Right atrium auricular region (tissue), 2 donors: ENCODE results near the gene IL31RA. TPM values are rescaled to one million over a fixed set of nuclear protein-coding genes. Genes with fewer than 3 reads are reported as not detected.

Experiments
- DNase-seq: peaks from one replicate; pipeline ENCODE4 v3.0.0-alpha.2; 2019; ENCODE audit warnings: low spot score
- H3K27ac ChIP-seq, 2 donors: fragments of 200-600 bp; sonication (generic); 1 replicate in 1 of 2; 2 replicates in 1 of 2; pipeline ENCODE4 v1.5.1; 2016 to 2019
- H3K27me3 ChIP-seq, 2 donors: fragments of 200-600 bp; sonication (generic); one replicate each; pipeline versions ENCODE4 v1.5.1 to v1.6.0; 2017 to 2019
- H3K36me3 ChIP-seq: fragments of 200-600 bp; sonication (generic); one replicate; pipeline ENCODE4 v1.5.1; 2016
- H3K4me1 ChIP-seq, 2 donors: fragments of 200-600 bp; sonication (generic); one replicate each; pipeline versions ENCODE4 v1.5.1 to v1.6.0; 2017 to 2019
- H3K4me3 ChIP-seq, 2 donors: fragments of 200-600 bp; sonication (generic); 1 replicate in 1 of 2; 2 replicates in 1 of 2; pipeline ENCODE4 v1.5.1; 2017 to 2019; ENCODE audit warnings: mild to moderate bottlenecking in 1 of 2, moderate library complexity in 1 of 2
- H3K9me3 ChIP-seq, 2 donors: fragments of 200-600 bp; sonication (generic); one replicate each; pipeline ENCODE4 v1.5.1; 2019
- CTCF ChIP-seq, 2 donors: fragments of 200-600 bp; sonication (generic); IDR thresholded peaks; one replicate each; pipeline ENCODE4 v1.5.1; 2019; ENCODE audit warnings: antibody characterized with exemption in 2 of 2
- total RNA-seq, 2 donors: library from RNA; depleted of rRNA; stranded (reverse); fragments of >200 nt; gene quantifications; one replicate each; pipeline ENCODE4 v1.1.0, GENCODE V29; 2016

Gene IL31RA
- total RNA-seq, 2 donors from 2014 or later: 0.16 TPM; not detected in 1

DNA sequence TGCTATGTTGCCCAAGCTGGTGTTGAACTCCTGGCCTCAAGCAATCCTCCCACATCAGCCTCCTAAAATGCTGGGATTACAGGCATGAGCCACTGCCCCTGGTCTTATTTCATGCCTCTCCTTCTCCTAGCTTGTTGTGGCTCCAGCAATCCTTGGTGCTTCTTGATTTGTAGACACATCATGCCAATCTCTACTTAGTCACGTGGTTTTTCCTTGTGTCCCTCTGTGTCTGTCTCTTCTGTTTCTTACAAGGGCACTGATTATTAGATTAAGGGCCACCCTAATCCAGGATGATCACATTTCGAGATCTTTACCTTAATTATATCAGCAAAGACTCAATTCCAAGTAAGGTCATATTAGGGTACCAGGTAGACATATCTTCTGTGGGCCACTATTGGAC lies 9.2 kb upstream of the IL31RA start:
- H3K27ac ChIP-seq: no peak overlapping the region
- H3K4me3 ChIP-seq: no peak overlapping the region
- no peak for TF ChIP-seq CTCF (IDR thresholded peaks at IDR 0.05)
- no peaks in the 10 kb centered on the region for H3K4me1 ChIP-seq
- no peak for DNase-seq
- H3K36me3 ChIP-seq: no peaks in the 10 kb centered on the region
- H3K27me3 ChIP-seq: no peaks in the 10 kb centered on the region
- peaks cover 0 to 4% of the 10 kb centered on the region in 2 donors for H3K9me3 ChIP-seq

- no peak for TF ChIP-seq CTCF (IDR thresholded peaks at IDR 0.05)
- H3K4me3 ChIP-seq: no peak overlapping the region
- H3K36me3 ChIP-seq: no peaks in the 10 kb centered on the region
- H3K9me3 ChIP-seq: peaks cover 0 to 4% of the 10 kb centered on the region in 2 donors
- no peak overlapping the region for H3K27ac ChIP-seq
- DNase-seq: no peak
- no peaks in the 10 kb centered on the region for H3K27me3 ChIP-seq
- no peaks in the 10 kb centered on the region for H3K4me1 ChIP-seq
These were observed 3.3 kb upstream of the IL31RA start for GRCh38 chr5:55847837-55848236.

DNA sequence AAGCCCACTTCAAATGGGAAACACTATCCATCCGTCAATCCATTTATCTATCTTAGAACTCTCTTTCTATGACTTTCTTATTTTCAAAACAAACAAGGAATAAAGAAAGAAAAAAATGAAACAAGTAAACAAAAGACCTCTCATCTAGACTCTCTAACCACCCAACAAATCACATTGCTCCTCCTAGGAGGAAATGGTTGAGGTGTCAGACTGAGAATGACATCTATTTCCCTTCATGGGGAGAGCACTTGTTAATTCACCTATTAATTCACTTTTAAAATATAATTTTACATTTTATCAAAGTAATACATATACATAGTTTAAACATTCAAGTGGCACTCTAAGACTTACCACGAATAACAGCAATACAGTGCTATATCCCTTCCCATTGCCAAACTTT lies 2.4 kb upstream of the IL31RA start:
- Histone ChIP-seq H3K4me3 (no peak overlapping the region), H3K9me3 (peaks cover 0 to 4% of the 10 kb centered on the region in 2 donors), H3K27me3 (no peaks in the 10 kb centered on the region), H3K27ac (no peak overlapping the region), H3K36me3 (no peaks in the 10 kb centered on the region), H3K4me1 (no peaks in the 10 kb centered on the region)
- no peak for TF ChIP-seq CTCF (IDR thresholded peaks at IDR 0.05)
- DNase-seq: no peak

DNA sequence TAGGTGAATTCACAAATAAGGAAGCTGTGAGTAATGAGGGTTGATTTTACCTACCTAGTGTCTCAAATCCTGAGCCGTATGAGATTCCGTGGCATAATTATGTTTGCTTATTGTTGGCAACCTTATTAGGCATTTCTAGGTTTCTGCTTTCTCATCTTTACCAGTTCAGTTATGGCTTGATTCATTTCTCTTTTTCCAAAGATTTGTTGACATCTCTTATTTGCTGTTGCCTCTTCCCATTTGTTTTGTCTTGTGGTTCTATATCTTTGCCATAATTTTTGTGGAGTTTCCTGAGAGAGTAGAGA lies 470 bp downstream of the IL31RA start:
- no peak for TF ChIP-seq CTCF (IDR thresholded peaks at IDR 0.05)
- H3K9me3 ChIP-seq: no peaks in the 10 kb centered on the region
- no peak for DNase-seq
- H3K36me3 ChIP-seq: no peaks in the 10 kb centered on the region
- no peaks in the 10 kb centered on the region for H3K27me3 ChIP-seq
- H3K4me1 ChIP-seq: no peaks in the 10 kb centered on the region
- H3K4me3 ChIP-seq: no peak overlapping the region
- no peak overlapping the region for H3K27ac ChIP-seq

DNA sequence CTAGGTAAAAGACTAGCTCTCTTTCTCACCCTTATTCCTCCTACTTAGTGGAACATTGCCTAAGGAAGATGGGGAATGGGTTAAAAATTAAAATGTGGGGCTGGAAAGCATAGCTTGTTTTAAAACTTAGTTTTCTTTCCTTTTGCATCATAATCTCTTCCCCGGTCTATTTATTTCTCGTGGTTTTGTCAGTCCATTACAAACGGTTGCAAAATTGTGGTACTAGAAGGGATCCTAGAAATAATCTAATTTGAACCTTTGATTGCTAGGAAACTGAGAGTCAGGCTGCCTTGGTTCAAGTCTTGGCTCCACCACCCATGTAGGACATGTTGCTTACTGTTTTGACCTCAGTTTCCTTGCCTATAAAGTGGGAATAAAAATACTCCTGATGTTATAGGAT lies 1.3 kb downstream of the IL31RA start:
- Histone ChIP-seq H3K27me3 (no peaks in the 10 kb centered on the region), H3K9me3 (no peaks in the 10 kb centered on the region), H3K4me3 (no peak overlapping the region), H3K27ac (no peak overlapping the region), H3K4me1 (no peaks in the 10 kb centered on the region), H3K36me3 (no peaks in the 10 kb centered on the region)
- no peak for DNase-seq
- no peak for TF ChIP-seq CTCF (IDR thresholded peaks at IDR 0.05)

DNA sequence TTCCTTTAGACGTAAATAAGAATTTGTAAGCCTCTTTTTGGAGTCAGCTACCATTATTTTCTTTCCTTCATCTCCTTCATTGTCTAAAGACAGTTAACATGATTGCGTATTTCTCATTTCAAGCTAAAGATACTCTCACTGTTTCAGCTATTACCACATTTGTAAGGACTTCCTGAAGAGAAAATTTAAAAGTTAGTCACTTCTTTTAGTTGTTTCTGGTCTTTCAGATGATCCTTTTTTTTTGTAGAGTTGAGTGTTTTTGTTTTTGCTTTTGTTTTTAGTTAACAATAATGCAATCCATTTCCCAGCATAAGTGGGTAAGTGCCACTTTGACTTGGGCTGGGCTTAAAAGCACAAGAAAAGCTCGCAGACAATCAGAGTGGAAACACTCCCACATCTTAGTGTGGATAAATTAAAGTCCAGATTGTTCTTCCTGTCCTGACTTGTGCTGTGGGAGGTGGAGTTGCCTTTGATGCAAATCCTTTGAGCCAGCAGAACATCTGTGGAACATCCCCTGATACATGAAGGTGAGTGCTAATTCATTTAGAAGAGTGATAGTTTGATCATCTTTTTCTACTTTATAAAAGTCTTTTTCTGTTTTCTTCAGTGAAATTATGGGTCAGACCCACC lies 2.0 kb downstream of the IL31RA start:
- no peak for DNase-seq
- no peak overlapping the region for H3K27ac ChIP-seq

More for the DNA sequence above, 2.0 kb downstream of the IL31RA start:
- H3K36me3 ChIP-seq: no peaks in the 10 kb centered on the region
- H3K27me3 ChIP-seq: no peaks in the 10 kb centered on the region
- no peak overlapping the region for H3K4me3 ChIP-seq
- TF ChIP-seq CTCF (IDR thresholded peaks at IDR 0.05): no peak
- no peaks in the 10 kb centered on the region for H3K9me3 ChIP-seq
- no peaks in the 10 kb centered on the region for H3K4me1 ChIP-seq
